HG03442 (cell line): Measurements from ENCODE around the gene AKNA.

Source experiments
- ATAC-seq: cut with Tn5 transposase; IDR thresholded peaks from one replicate; pipeline ENCODE4 v1.9.1; 2021; ENCODE audit warnings: mild to moderate bottlenecking, moderate library complexity; ENCODE audit not compliant: unreplicated experiment

AKNA gene

DNA sequence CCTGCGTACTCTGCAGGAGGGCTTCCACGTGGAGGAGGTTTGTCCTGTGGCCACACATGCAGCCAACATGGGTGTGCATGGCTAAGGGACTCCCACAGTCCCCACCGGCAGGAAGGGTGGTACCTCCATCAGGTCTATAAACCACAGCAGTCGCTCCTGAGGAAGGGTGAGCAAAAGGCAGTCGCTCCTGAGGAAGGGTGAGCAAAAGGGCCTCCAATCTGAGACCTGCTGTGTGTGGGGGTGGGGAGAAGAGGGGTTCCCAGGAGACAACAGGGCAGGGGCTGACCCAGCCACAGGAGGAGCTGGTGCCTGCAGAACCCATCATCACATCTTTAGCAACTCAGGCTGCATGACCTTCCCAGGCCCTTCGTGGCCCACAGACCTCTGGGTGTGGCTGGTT is 30.3 kb upstream of the AKNA start:
- ATAC-seq, result no peak

DNA sequence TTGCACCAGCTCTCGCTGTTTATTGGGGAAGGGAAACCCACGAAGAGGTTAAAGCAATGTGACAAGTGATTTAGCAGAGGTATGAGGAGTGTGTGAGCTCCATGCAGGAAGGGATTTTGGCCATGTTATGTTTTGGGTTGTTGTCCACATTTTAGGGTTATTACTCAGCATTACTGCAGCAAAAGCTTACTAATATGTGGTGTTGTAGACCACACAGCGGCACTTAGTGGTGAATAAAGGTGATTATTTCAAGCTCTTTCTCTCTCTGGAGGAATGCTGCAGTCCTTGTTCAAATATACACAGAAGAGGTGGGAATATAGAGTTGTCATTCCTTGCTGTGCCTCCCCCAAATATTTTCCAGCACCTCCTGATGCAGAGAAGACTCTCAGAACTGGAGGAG is 29.7 kb upstream of the AKNA start:
- no peak for ATAC-seq

DNA sequence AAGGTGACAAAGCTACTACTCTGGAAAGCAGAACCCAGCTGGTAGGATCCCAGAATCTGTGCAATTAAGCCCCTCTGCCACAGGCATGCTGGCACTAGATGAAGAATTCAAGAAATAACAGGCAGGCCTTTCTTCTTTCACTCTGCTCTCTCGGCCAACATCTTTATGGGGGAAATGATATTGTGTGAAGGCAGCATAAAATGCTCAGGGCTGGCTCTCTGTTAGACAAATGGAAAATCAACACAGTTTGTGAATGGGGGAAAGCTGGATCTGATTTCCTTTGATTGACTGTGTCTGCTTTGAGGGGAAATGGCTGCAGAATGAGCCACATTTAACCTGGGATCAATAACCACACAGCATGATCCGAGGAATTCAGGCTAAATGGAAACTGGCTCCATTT is 29.1 kb upstream of the AKNA start:
- no peak for ATAC-seq

DNA sequence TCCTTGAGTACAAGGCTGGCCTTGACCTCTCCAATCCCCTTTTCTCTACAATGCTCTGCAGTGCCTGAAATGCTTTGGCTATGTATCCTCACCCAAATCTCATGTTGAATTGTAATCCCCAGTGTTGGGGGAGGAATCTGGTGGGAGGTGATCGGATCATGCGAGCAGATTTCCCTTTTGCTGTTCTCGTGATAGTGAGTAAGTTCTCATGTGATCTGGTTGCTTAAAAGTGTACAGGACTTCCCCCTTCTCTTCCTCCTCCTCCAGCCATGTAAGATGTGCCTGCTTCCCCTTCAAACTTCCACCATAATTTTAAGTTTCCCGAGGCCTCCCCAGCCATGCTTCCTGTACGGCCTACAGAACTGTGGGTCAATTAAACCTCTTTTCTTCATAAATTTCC is 28.5 kb upstream of the AKNA start:
- ATAC-seq, result no peak

DNA sequence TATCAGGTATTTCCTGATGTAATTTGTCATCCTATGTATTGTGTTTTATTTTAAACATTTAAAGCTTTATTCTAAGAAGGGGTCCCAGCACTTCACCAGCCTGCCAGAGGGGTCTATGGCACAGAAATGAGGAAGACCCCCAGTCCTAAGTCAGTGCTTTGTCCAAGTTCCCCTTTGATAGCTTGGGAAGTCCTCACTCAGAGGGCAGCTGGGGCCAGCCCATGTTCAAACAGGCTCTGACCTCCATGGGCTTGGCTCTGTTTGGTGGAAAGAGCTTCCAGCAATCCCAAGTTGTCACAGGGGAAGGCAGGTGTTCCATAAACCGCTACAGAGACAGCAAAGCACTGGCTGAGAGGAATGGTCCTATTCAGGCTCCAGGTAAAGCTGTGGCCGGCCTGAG is 26.6 kb upstream of the AKNA start:
- no peak for ATAC-seq

DNA sequence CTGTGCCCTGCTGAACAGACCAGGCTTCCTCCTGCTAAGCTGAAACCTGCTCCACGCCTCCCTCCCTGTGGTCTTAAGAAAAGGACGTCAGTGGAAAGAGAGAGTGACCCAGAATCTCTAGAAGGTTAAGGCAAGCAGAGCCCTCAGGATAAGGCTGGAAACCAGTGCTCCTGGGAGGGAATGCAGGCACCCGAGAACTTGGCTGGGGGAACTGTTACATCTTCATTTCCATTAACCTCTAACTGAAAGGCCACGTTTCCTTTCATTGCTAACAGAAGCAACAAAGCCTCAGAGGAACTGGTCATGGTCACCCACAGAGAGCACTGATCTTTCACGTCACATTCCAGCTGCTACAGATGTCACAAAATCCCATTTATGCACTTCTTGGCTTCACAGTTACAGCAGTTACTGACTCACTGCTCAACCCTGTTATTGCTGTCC is 26.1 kb upstream of the AKNA start:
- no peak for ATAC-seq

DNA sequence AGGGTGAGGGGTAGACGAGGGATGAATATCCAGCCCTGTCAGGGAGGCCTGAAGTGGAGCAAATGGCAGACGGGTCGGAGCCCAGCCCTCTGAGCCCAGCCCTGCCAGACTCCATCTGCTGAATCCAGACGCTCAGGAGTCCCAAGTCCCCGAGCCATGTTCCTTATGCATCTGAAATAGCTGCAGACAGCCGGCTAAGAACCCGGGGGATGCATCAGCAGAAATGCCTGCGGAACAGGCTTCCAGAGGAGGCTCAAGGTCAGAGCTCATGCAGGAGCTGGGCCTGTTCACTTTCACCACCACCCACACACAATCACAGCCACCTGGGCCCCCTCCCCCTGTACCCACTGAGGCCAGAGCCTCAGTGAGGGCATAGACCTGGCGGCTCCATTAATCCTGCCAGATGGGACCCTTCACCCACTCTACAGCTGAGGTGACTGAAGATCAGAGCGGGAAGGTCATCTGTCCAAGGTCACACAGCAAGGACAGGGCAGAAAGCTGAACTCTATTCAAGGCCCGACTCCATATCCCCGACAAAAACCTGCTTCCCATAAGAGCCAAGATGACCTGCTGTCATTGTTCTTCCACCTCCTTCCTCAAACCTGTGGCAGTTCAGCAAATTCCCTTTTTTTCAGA is 24.4 kb upstream of the AKNA start:
- no peak for ATAC-seq

DNA sequence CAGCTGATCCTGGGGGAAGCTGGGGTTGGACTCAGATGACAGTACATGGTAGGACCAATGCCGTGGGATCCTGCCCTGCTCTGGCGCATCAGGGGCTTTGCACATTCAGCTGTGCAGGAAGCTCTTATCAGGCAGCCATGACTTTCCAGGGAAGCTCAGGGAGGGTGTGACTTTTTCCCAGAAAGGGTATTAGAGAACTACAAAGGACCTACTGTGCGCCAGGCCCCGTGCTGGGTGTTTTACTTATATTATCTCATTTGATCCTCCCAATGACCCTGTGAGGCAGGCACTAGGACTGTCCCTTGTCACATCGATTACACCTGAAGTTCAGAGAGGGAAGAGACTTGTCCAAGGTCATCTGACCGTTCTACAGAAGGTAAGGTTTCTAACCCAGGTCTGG is 23.7 kb upstream of the AKNA start:
- ATAC-seq, result no peak

DNA sequence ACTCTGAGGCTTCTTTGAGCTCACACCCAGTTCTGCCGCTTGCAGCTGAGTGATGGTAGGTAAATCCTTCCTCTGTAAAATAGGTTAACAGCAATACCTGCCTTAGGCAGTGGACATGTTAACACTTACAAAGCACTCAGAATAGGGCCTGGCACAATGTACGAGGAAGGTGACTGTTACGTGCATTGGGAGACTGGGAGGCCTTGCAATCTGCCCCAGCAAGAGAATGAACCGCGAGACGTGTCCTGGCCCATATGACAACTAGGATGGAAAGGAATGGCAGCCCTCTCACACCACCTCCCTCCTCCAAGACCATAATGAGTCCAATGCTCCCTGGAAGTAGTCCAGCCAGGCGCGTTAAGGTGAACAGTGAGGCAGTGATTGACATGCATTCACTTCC is 23.1 kb upstream of the AKNA start:
- no peak for ATAC-seq

DNA sequence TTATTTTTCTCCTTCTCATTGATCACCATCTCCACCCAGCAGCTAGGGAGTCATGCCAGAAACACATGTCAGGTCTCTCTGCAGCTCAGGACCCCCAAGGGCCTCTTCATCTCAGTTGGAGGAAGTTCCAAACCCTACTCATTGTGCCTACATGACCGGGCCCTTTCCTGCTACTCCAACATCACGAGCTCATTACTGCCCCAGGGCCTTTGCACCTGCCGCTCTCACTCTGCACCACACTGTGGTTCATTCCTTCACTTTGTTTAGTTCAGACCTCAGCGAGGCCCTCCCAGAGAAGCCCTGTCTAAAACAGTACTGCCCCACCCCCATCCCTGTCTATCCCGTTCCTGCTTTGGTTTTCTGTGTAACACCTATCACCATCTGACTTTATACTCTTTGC is 22.1 kb upstream of the AKNA start:
- ATAC-seq, result no peak

DNA sequence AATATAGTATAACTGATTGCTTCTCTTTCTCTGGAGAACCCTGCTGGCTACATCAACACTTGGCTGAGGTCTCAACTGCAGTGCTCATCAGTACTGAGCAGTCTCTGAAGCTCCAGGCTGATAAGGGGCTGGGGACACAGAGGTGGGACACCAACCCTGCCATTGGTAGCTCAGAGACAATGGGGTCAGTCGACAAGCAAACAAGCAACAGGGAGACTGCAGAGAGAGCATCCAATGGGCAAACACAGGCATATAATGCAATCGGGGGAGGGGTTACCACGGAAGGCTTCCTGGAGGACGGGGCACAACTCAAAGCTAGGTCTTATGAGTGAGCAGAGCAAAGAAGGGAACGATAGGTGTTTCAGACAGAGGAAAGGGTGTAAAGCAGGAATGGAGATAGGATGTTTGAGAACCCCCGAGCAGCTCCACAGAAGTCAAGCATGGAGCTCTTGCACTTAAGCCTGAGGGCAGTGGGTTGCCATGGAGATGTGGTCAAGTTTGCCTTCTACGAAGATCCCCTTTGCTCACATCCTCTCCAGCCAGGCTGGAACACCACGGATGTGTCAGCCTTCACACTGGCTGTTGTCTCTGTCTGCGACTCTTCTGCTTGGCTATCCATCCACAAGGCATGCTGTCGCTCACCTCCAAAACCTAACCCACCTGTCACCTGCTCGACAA is 21.5 kb upstream of the AKNA start:
- no peak for ATAC-seq

DNA sequence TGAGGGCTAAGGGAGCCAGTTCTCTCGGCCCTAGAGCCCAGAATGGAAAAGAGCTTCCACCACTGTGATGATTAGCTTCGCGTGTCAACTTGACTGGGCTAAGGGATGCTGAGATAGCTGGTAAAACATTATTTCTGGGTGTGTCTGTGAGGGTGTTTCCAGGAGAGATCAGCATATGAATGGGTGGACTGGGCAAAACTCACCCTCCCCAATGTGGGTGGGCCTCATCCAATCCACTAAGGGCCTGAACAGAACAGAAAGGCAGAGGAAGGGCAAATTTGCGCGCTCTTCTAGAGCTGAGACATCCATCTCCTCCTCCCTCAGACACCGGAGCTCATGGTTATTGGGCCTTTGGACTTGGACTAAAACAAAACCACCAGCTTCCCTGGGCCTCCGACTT is 20.9 kb upstream of the AKNA start:
- no peak for ATAC-seq

DNA sequence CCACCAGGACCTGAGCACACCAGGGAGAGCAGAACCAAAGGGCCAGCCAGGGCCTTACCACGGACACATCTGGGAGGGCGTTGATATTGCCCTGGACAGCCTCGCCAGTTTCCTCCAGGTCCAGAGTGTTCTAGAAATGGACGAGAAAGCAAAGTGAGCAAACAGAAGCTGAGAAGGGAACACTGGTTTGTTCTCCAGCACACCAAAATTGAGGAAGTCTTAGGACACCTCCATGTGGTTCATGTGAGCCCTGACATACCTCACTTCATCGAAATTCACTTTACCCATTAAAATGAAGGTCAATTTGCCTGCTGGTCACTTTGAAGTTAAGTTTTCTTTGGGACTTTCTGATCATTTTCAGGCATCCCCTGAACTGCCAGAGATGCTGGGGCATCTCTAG is 20.1 kb upstream of the AKNA start:
- ATAC-seq, result no peak

DNA sequence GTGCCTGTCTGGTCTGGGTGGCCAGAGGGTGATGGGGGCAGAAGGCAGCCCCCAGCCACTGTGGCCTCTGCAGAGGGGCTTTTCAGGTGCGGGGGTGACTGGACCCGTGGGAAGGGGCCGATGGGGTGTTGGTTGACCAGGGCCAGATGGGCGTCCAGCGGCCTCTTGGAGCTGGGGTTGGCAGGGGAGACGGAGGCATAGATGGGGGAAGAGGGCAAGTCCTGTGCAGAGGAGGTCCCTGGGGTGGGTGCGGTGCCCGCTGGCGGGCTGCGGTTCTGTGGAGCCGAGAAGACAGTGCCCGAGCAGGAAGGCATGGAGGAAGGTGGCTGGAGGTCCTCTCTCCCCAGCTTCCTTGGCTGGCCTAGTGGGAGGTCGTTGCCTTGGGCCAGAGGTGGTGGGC is 18.7 kb upstream of the AKNA start:
- ATAC-seq, result no peak

DNA sequence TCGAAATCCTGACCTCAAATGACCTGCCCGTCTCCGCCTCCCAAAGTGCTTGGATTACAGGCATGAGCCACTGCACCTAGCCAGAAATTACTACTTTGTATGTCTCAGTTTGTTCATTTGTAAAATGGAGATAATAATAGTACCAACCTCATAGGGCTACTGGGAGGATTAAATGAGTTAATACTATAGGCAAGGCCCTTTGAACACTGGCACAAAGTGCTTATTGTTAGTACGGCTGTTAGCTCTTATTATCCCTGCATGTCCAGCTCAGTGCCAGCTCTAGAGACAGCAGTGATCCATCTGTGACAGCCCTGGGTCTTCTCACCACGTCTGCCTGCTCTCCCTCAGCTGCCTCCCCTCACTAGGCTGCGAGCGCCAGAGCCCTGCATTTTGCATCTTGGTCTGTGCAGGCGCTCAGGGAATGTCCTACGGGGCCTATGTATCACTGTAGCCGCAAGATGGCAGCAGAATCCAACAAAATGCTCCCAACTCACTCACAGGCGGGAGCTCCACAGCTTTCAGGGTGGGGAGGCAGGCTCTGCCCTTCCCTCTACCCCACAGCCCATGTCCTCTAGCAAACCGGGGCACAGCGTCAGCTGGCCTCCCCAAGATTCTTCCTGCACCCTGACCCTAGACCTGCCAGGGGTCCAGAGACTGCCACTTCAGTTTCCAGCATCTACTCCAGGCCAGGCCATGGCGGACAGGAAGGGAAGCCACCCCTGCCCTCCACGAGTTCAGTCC is 17.7 kb upstream of the AKNA start:
- ATAC-seq, result peak; percentile 84

DNA sequence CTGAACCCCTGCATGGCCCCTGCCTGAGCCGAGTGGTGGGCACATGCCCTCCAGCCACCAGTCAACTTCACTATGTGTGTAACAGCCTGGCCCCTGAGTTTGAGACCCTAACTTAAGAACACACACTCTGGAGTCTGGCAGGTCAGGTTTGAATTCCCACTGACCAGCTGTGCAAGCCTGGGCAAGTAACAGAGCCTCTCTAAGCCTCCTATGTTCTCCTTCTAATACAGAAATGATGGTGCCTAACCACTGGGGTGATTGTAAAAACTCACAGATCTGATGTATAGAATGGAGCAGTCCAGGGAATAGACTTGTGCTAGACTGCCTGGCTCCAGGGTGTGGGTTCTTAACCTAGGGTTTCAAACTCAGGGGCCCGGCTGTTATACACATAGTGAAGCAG is 16.7 kb upstream of the AKNA start:
- no peak for ATAC-seq

DNA sequence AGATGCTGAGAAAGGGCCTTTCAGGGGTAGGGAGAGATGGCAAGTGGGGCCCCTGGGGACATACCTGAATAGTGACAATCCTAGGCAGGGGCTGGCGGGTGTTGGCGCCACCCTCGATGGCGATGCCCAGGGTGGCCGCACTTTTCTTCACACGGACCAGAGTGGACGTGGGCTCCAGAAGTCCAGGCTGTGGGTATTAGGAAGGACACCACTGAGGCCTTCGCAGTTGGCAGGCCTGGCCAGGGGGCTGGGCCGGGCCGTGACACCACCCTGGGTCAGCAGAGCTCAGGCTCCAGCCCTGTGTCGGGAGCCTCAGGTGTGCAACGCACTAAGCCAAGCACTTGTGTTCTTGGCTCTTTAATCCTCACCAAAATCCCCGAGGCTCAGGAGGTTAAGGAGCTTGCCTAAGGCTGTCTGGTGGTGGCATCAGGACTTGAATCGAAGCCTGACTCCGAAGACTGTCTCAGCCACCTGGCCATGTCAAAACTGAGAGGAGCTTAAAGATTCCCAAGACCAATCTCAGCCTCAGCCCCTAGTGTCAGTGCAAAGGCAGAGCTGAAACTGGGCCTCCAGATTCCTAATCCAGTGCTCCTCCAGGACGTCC is 15.5 kb upstream of the AKNA start:
- ATAC-seq, result no peak

DNA sequence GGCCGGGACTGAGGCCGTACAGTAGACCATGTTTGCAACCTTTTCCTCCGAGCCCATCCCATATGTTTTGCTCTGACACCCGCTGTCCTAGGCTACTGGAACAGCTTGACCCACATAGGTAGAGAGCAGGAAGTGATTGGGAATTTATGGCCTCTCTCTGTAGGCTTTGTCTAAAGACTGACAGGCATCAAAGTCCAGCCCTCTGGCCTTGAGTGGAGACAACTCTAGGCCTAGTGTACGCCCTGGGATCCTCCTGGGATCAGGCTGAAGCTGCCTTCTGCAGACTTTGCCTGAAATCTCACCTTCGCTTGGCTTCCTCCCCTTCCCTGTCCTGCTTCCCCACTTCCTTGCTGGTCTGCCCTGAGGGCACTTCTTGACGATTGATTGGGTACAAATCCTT is 13.6 kb upstream of the AKNA start:
- ATAC-seq, result no peak

DNA sequence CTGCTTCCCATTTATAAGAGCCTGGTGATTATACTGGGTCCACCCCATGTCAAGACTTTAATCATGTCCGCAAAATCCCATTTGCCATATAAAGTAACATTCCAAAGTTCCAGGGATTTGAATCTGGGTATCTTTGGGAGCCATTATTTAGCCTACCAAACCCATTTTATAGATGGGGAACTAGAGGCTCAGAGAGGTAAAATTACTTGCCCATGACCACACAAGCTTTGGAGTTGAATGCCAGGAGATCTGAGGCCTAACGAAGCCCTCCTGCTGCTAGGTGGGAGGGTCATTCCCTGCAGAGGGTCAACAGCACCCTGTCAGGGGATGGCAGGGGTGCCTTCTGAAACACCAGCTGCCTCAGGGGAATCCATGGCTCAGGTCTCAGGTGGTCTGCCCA is 13.0 kb upstream of the AKNA start:
- no peak for ATAC-seq

DNA sequence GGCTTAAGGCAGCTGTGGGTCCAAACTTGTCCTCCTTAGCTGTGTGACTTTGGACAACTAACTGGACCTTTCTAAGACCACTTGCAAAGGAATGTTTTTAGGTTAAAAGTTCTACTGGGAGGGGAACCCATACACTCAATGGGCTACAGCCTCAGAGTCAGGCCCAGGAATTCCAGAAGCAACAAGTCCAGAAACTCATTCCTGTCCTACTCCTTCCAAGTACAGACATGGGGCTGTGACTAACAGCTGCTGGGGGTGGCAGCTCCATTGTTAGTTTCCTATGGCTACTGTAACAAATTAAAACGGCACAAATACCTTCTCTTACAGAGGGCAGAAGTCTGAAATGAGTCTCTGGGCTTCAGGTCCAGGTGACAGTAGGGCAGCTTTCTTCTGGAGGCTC is 12.4 kb upstream of the AKNA start:
- ATAC-seq, result no peak

DNA sequence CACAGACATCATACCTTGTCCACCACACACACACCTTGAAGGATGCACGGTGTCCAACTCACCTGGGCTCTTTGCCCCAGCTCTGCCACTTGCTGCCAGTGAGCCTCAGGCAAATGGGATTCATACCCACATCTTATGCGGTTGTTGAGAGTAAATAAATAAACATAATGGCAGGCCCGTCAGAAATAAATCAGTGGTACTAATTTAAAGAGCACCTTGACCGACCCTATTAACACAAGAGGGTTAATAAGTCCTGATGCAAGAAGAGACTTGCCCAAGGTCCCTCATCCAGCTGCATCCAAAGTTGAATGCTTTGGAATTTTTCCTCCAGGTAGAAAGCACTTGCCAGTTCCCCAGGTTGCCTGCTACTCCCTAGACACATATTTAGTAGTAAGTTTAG is 11.6 kb upstream of the AKNA start:
- ATAC-seq, result no peak
